ENCODE results near the gene PTH.

GRCh38 chr11:13461291-13461690, 34.5 kb downstream of the PTH start:
- TF ChIP-seq POLR2A (IDR thresholded peaks at IDR 0.05; ENCODE audit: low read length), result no peak
- no peak for TF ChIP-seq GATA1 (IDR thresholded peaks at IDR 0.05; ENCODE audit: low read depth, low read length)

Measured in erythroblast (primary cell).